Body of pancreas (tissue), 4 donors: ENCODE measurements around the gene DST.

ENCODE experiments used
- POLR2A ChIP-seq, 3 donors: fragments of 450-650 bp; IDR thresholded peaks; one replicate each; pipeline ENCODE4 v1.6.1; 2016; ENCODE audit warnings: antibody characterized with exemption in 3 of 3, mild to moderate bottlenecking in 2 of 3
- TF ChIP-seq, protein P1 (sequence below), 7 experiments: fragments of 450-650 bp in 4 of 7; fragments of 200-600 bp in 3 of 7; sonication (generic) in 3 of 7; IDR thresholded peaks; one replicate each; pipeline ENCODE4 v1.5.1; 2016 to 2019; ENCODE audit warnings: antibody characterized with exemption in 7 of 7

- TF ChIP-seq, protein P1, sequence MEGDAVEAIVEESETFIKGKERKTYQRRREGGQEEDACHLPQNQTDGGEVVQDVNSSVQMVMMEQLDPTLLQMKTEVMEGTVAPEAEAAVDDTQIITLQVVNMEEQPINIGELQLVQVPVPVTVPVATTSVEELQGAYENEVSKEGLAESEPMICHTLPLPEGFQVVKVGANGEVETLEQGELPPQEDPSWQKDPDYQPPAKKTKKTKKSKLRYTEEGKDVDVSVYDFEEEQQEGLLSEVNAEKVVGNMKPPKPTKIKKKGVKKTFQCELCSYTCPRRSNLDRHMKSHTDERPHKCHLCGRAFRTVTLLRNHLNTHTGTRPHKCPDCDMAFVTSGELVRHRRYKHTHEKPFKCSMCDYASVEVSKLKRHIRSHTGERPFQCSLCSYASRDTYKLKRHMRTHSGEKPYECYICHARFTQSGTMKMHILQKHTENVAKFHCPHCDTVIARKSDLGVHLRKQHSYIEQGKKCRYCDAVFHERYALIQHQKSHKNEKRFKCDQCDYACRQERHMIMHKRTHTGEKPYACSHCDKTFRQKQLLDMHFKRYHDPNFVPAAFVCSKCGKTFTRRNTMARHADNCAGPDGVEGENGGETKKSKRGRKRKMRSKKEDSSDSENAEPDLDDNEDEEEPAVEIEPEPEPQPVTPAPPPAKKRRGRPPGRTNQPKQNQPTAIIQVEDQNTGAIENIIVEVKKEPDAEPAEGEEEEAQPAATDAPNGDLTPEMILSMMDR (IDR thresholded peaks at IDR 0.05): no peak
- TF ChIP-seq POLR2A (IDR thresholded peaks at IDR 0.05): no peak
Measured at GRCh38 chr6:56677559-56677958, 34.9 kb upstream of the DST start.
